CD4-positive, alpha-beta T cell treated with Interleukin-2 at 100 ng/mL for 4 hours (primary cell): Measurements from ENCODE around the gene CLEC2B.

Experiments
- DNase-seq: peaks from one replicate; pipeline ENCODE4 v3.0.0-alpha.2; 2020; ENCODE audit warnings: low spot score

Gene CLEC2B

DNA sequence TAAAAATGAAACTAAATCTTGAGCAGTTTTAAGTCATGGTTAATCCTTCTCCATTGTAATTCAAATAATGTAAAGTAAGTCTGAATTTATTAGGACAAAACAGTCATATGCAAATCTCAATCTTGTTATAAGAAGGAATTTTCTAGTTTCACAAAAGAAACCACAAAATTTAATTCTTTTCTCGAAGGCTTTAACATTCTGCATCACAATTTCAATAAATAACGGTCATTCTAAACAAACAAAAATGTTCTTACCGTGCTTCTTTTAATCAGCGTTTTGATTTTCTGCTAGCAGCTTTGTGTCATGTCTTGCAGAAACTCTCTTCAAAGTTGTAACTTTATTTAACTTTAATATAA lies 225 bp downstream of the CLEC2B start:
- DNase-seq, result no peak

- peak; percentile 34 for DNase-seq
These were observed 798 bp downstream of the CLEC2B start for GRCh38 chr12:9868311-9868801.

DNA sequence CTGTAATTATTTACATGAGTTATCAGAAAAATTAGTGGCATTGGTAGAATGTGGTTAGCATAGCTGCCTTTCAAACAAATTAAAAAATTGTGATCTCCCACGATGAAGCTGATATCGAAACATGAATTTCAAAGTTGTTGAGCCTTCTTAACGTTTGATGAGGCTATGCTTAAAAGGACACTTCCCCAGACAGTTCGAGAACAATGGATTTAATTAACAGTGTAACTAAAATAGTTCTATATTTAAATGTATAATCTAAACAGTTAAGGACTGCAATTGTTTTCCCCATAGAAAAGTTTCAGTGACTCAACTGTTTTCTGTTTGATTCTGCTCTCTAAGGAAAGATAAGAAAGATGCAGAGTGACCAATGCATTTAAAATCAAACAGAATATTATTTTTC lies 1.6 kb downstream of the CLEC2B start:
- DNase-seq, result peak; percentile 22

DNA sequence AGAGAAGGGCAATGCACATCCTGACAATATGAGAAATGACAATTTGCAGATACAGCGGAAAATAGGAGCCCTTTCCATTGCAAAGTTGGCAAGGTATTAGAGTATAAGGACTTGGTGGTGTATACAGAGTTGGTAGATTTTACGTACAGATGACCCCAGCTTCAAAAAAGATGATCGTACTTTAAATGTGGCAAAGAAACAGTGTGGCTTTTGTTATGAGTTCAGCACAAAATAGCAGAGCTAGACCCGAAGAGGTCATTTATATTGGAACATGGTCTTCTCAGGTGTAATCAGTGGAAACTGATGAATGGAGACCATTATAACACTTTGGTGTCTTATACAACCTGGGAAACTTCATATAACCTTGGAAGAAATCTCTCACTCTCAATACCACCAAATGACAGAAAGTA lies 2.3 kb downstream of the CLEC2B start:
- no peak for DNase-seq

GRCh38 chr12:9864913-9865675 lies 4.1 kb downstream of the CLEC2B start:
- no peak for DNase-seq

DNA sequence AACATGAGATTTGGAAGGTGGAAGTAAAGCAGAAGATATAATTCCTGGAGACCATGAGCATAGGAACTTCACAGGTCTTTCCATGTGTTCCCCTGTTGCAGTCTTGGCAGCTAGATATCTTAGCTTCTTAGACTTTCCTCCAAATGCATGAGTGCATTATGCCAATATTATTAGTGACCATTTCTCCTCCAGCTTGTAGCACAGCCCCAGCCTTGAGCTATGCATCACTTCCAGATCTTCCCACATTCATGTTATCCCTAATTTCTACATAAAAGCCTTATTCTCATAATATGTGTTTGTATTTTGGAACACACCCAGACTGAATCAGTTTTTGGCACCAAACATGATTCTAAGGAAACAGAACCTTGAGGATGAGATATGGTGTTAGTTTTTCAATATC lies 11.0 kb downstream of the CLEC2B start:
- DNase-seq, result no peak

- DNase-seq, result no peak
These were observed 12.3 kb downstream of the CLEC2B start for GRCh38 chr12:9856894-9857293.

DNA sequence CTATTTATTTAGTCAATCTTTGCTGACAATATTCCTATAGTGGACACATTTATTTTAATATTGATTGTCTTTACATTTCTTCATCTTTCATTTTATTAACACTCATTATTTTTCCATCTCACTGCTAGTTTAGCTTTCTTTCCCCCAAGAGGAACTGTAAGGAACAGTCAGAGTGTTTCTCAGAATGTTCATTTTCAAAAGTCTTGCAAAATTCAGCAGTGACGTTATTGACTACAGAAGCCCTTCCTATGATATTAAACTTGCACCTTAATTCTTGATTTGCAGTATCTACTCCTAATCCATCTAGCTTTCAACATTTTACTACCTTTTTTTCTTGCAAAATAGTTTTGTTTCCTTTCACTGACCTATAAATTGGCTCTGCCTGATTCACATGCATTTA lies 13.0 kb downstream of the CLEC2B start:
- DNase-seq, result no peak

DNA sequence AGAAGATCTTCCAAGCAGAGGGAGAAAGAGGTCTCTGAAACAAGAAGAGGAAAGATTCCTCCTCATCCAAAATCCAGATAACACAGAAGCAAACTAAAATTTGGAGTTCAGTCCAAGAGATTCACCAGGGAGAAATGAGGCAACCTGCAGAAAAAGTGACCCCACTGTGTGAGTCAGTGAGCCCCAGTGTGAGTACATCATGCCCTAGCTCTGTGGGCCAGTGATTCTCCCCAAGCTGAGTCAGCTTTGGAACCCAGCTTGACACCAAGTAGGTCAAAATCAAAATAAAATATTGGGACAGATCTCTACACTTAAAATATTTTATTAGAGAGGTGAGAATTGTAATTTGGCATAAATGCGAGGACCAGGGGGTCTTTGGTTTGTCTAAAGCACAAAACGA lies 17.2 kb downstream of the CLEC2B start:
- no peak for DNase-seq

DNA sequence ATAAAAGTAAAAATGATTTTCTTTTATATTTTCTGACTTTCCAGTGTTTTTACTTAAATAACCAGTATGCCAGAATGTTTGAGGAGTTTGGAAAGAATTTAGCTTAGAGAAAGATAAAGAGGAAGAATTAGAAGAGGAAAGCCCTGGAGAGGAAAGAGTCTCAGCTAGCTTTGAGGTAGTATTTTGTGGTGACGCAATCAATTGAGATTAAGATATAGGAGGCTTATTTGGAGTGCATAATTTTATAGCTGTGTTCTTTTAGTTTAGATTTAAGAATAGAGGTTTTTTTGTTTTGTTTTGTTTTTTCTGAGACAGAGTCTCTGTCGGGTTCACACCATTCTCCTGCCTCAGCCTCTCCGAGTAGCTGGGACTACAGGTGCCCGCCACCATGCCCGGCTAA lies 18.1 kb downstream of the CLEC2B start:
- no peak for DNase-seq

GRCh38 chr12:9848899-9849298 lies 20.3 kb downstream of the CLEC2B start:
- DNase-seq, result no peak

- DNase-seq, result no peak
These were observed 25.7 kb downstream of the CLEC2B start for GRCh38 chr12:9843407-9843806.

GRCh38 chr12:9831720-9832119 lies 37.4 kb downstream of the CLEC2B start:
- no peak for DNase-seq

- DNase-seq, result no peak
These were observed 39.2 kb downstream of the CLEC2B start for GRCh38 chr12:9829982-9830381.

DNA sequence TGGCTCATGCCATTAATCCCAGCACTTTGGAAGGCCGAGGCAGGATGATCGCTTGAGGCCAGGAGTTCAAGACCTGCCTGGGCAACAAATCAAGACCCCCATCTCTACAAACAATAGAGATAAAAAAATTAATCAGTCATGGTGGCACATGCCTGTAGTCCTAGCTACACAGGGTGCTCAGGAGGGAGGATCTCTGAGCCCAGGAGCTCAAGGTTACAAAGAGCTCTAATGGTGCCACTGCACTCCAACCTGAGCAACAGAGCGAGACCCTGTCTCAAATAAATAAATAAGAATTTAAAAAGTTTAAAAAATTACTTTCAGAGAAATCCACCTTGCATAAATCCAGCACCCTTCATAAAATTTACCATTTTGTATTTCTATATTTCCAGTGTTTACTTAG lies 39.7 kb downstream of the CLEC2B start:
- DNase-seq, result no peak

DNA sequence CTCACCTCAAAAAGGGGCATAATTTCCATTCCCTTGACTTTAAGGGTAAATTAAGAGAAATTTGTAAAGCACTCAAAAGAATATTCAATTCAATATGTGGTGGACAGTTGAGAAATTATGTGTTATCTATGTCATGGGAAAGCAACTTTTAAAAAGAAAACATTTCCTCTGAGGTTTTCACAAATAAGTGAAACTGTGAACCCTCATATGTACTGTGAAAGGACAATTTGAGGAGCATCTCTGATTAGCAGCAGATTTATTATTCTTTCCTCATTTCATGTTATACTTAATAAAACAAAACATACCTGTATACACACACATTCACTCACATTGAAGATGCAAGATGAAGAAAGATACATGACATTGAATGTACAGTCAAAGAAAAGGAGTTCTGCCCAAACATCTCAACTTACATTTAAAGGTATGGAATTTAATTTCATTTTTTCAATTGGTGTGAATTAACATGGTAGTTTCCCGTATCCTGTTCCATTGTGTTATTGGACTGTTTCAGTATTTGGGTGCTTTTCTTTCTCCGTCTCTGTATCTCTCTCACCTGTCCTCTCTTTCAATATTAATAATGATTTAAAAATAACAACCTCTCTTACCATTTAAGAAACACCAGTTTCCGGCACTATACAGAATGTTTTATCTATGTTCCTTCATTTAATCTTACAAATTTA lies 41.8 kb downstream of the CLEC2B start, which contains the start of gene KLRF1:
Gene KLRF1, plus strand, starts transcription at position 273 of the 680 bp plus-strand sequence. Its CDS starts 64 bp downstream, at position 337.
- no peak for DNase-seq

DNA sequence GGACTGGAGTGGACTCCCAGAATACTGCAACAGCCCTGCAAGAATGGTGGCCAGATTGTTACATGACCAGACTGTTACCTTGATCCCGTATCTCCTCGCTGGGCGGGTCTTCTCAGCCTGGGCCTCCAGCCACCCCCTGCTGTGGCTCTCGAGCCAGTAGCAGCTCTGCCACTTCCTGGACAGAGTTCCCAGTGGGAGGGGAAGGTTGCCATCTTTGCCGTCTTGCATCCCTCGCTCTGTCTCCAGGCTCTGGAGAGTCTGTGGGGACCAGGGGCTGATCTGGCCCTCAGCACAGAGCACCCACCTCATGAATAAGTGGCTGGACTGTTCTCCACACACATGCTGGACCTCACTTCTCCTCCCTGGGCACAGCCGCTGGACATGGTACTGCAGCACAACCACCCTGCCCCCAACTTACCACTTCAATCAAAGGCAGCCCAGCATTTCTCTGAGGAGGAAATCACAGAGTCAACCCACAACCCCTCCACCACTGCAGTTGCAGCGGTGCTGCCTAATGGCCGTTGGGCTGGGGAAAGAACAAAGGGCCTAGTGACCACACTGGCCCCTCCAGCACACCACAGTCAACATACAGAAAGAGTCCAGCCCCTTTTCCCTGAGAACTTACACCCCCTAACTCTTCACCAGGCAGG lies 48.7 kb downstream of the CLEC2B start:
- no peak for DNase-seq

- DNase-seq, result peak; percentile 94
These were observed 55.0 kb downstream of the CLEC2B start for GRCh38 chr12:9813821-9814798.

DNA sequence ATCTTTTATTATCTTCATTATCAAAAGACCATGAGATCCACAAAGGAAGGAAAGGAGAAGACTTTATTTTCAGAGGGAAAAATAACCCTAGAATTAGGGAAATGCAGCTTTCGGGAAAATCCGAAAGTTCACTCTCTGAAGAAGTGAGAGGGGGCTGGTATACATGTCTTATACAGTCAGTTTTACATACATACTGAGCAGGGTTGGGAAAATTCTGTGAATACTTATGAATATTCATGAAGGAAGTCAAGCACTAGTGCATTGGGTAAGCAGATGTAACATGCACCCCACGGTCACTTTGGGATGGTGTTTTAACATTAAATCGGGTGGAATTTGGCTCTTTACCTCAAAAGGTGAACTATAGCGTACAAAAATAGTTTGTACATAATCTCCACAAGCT lies 57.5 kb downstream of the CLEC2B start:
- DNase-seq, result no peak

- no peak for DNase-seq
These were observed 58.5 kb downstream of the CLEC2B start for GRCh38 chr12:9810671-9811070.

- no peak for DNase-seq
These were observed 59.3 kb downstream of the CLEC2B start for GRCh38 chr12:9809866-9810265.

DNA sequence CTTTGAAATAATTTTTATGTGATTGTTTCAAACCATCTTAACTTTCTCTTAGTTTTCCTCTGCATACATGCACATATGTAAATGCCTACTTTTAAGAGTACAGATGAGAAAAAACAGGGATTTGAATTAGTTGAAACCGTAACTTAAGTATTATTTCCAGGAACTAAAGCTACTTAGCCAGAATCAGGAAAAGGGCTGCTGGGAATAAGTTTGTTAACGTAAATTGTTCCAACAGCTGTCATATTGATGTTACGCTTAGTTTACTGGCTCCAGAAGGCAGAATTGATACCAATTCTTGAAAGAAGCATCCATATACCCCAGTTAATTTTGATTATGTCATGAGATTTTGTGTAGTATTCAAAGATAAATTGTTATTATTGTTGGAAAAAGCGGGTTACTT lies 59.8 kb downstream of the CLEC2B start:
- DNase-seq, result no peak
